Renal cortex interstitium (tissue), 11 donors: ENCODE results near the gene FMR1NB. TPM values are rescaled to one million over a fixed set of nuclear protein-coding genes. Genes with fewer than 3 reads are reported as not detected.

Source experiments
- DNase-seq, 11 donors: peaks; one replicate each; pipeline ENCODE4 v3.0.0-alpha.2; 2013; ENCODE audit warnings: low read depth in 9 of 11, low spot score in 4 of 11; ENCODE audit errors: extremely low read depth in 1 of 11
- polyA plus RNA-seq, 3 donors: library from polyadenylated mRNA; unstranded; fragments of 120-200 nt; gene quantifications; one replicate each; pipeline ENCODE4 v1.2.1, GENCODE V29; 2013; ENCODE audit not compliant: insufficient read length in 3 of 3

Gene FMR1NB
- polyA plus RNA-seq, 3 donors: 0.13 to 0.20 TPM; not detected in 1

GRCh38 chrX:148051973-148052372 is 70.8 kb downstream of the FMR1NB start:
- DNase-seq: no peak

- no peak for DNase-seq
Measured at GRCh38 chrX:148067285-148067684, 86.1 kb downstream of the FMR1NB start.

- no peak for DNase-seq
Measured at GRCh38 chrX:148069759-148070503, 88.8 kb downstream of the FMR1NB start.

- DNase-seq: no peak
Measured at GRCh38 chrX:148070504-148070877, 89.4 kb downstream of the FMR1NB start.

Other genes with a start within 250 kb of the FMR1NB start
- 10 to 100 TPM; 70.9 to 99.3 (median 92.9) TPM for gene FMR1, start 69.4 kb upstream of the FMR1NB start, polyA plus RNA-seq